ENCODE data around the gene LARP1B. TPM values are rescaled to one million over a fixed set of nuclear protein-coding genes. Genes with fewer than 3 reads are reported as not detected.
A peak's percentile ranks its signal among the peaks of the same experiment; 100 is the strongest.
"Not testable (repeated sequence)": the region's sequence is repeated elsewhere in the genome, so short reads cannot be mapped to it uniquely, and the experiment has no call there.

The LARP1B gene
- total RNA-seq = 10 to 100 TPM; 18.2 to 30.3 (median 20.3) TPM
- polyA plus RNA-seq = 10 to 100 TPM; 14.4 to 17.1 (median 16.8) TPM

DNA sequence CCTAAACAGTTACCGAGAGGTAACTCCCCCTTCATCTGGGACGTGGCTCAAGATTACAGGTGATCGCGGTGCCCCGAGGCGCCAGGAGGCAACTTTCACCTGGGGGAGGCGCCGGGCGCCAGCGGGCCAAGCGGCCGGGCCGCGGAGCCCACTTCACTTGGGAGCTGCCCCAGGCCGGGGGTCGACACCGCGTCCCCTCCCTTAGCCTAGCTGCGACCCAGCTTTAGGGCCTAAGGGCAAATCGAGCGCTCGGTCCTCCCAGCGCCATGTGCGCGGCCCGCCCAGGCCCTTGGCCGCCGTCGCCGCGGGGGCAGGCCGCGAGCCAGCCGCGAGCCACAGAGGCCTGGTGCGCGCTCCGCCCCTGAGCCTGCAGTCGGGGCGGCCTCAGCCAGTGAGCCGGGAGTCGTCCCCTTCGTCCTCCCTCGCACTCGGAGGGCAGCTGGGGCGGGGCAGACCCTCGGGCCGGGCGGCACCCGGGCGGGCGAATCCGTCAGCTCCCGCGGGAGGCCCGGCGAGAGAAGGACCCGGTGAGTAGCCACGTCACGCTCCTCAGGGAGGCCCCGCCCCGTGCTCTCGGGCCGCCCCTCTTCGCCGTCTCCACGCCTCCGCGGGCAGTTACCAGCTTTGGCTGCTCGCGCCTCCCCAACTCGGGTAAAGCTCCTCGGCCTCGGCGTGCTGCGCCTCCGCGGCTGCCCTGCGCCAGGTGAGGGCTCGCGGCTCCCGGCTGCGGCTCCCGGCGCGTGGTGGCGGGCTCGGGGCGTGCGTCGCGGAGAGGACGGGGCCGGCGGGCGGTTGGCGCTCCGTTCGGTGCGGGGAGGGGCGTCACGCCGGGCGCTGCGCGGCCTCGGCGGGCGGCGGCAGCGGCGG, at the start of gene LARP1B:
Gene LARP1B, plus strand, starts transcription at position 614 of the 867 bp plus-strand sequence. CDS start 13,640 bp downstream, outside the sequence.
- H3K36me3 ChIP-seq = no peaks in the 10 kb centered on the region
- H3K4me1 ChIP-seq = peaks cover 0 to 28% (median 17%) of the 10 kb centered on the region in 4 donors
- H3K27me3 ChIP-seq = no peaks in the 10 kb centered on the region
- peak within 1 kb of the TSS; percentile 98 for H3K27ac ChIP-seq
- H3K9me3 ChIP-seq = no peaks in the 10 kb centered on the region
- peak; percentile 97 for DNase-seq
- peak within 1 kb of the TSS; percentile 86 to 92 (median 88) for H3K4me3 ChIP-seq
- intact Hi-C loops (cut with DNase I) = loop anchor here (1.0 to 10.0 kb wide), 6 partner anchors 96 to 751 kb away; partner anchors contain the start of genes ABHD18, HSPA4L, MFSD8 and PGRMC2
- TF ChIP-seq POLR2AphosphoS5 (IDR thresholded peaks at IDR 0.05) (peak; percentile 87 to 97 (median 91)), EP300 (IDR thresholded peaks at IDR 0.05) (no peak), POLR2A (IDR thresholded peaks at IDR 0.05) (peak; percentile 50 to 75)
- WGBS, 2 donors = 0 to 1% methylated on average over 112 of the region's 112 CpGs

DNA sequence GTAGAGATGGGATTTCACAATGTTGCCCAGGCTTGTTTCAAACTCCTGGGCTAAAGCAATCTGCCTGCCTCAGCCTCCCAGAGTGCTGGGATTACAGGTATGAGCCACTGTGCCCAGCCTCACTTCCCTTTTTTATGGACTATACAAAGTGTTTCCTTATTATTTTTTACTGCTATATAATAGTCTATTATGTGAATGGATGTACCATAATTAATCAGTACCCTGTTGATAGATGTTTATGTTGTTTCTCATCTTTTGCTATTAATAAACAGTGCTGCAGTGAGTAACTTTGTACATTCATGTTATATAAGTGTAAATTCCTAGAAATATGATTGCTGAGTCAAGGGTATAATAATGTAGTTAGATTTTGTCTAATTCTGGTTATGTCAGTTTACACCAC, 35.8 kb upstream of the LARP1B start:
- Histone ChIP-seq H3K36me3 (peaks cover 7 to 90% (median 12%) of the 10 kb centered on the region in 4 donors), H3K27ac (no peak overlapping the region)
- no peak for TF ChIP-seq POLR2A (IDR thresholded peaks at IDR 0.05)
- TF ChIP-seq, protein P1, sequence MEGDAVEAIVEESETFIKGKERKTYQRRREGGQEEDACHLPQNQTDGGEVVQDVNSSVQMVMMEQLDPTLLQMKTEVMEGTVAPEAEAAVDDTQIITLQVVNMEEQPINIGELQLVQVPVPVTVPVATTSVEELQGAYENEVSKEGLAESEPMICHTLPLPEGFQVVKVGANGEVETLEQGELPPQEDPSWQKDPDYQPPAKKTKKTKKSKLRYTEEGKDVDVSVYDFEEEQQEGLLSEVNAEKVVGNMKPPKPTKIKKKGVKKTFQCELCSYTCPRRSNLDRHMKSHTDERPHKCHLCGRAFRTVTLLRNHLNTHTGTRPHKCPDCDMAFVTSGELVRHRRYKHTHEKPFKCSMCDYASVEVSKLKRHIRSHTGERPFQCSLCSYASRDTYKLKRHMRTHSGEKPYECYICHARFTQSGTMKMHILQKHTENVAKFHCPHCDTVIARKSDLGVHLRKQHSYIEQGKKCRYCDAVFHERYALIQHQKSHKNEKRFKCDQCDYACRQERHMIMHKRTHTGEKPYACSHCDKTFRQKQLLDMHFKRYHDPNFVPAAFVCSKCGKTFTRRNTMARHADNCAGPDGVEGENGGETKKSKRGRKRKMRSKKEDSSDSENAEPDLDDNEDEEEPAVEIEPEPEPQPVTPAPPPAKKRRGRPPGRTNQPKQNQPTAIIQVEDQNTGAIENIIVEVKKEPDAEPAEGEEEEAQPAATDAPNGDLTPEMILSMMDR (IDR thresholded peaks at IDR 0.05) = no peak
- TF ChIP-seq EP300 (IDR thresholded peaks at IDR 0.05) = no peak
- TF ChIP-seq POLR2AphosphoS5 (IDR thresholded peaks at IDR 0.05) = no peak

DNA sequence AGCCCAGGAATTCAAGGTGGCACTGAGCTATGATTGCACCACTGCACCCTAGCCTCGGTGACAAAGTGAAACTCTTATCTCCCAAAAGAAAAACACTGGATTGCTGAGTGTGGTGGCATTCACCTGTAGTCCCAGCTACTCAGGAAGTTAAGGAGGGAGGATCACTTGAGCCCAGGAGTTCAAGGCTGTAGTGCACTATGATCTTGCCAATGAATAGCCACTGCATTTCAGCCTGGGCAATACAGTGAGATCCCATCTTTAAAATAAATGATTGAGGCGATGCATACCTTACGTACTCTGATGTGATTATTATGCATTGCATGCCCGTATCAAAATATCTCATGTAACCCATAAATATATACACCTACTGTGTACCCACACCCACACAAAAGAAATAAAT, 31.2 kb upstream of the LARP1B start:
- no peaks in the 10 kb centered on the region for H3K27me3 ChIP-seq
- H3K9me3 ChIP-seq = no peaks in the 10 kb centered on the region
- TF ChIP-seq EP300 (IDR thresholded peaks at IDR 0.05) (no peak), POLR2AphosphoS5 (IDR thresholded peaks at IDR 0.05) (no peak), POLR2A (IDR thresholded peaks at IDR 0.05) (no peak)
- TF ChIP-seq, protein P1 (IDR thresholded peaks at IDR 0.05) = no peak
- no peak overlapping the region for H3K4me3 ChIP-seq
- no peak for DNase-seq
- no peaks in the 10 kb centered on the region for H3K4me1 ChIP-seq
- intact Hi-C loops (cut with DNase I) = no loop called here
- 92 to 97% methylated on average over 4 of the region's 4 CpGs for WGBS, 2 donors
- H3K27ac ChIP-seq = no peak overlapping the region
- peaks cover 0 to 61% (median 5%) of the 10 kb centered on the region in 4 donors for H3K36me3 ChIP-seq

More for the DNA sequence above, 35.8 kb upstream of the LARP1B start:
- H3K27me3 ChIP-seq = no peaks in the 10 kb centered on the region
- no peak for DNase-seq
- intact Hi-C loops (cut with DNase I) = no loop called here
- H3K4me1 ChIP-seq = no peaks in the 10 kb centered on the region
- H3K9me3 ChIP-seq = no peaks in the 10 kb centered on the region
- H3K4me3 ChIP-seq = no peak overlapping the region

DNA sequence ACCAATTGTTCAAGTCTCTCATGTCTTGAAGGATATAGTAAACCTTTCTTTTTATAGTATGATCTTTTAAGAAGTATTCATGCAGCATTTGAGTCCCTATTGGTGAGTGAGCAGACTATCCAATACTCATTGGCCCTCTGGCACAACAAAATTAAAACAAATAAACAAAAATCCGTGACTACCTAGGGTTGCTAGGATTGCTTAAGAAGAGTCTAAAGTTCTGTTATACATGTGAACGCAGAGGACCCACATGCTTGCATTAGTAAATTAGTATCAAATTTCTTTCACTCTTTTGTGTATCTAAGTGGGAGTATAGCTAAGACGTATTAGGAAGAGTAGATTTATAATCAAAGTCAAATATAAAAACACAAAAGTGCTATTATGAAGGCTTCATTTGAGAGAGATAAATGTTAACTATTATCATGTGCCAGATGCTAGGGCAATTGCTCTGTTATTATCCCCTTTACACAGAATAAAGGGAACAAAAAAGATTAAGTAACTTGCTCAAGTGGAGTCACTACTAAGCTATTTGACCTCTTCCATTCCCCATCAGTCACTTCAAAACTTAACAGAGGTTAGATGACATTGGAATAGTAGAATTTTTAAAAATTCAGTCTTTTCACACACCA, 29.2 kb upstream of the LARP1B start:
- DNase-seq = no peak
- H3K4me1 ChIP-seq = no peaks in the 10 kb centered on the region
- no peak overlapping the region for H3K4me3 ChIP-seq
- no peaks in the 10 kb centered on the region for H3K27me3 ChIP-seq
- no peak for TF ChIP-seq EP300 (IDR thresholded peaks at IDR 0.05)
- TF ChIP-seq, protein P1 (IDR thresholded peaks at IDR 0.05) = no peak
- TF ChIP-seq POLR2AphosphoS5 (IDR thresholded peaks at IDR 0.05) = no peak
- H3K9me3 ChIP-seq = no peaks in the 10 kb centered on the region
- 80 to 86% methylated on average over 3 of the region's 3 CpGs for WGBS, 2 donors
- no peak overlapping the region for H3K27ac ChIP-seq
- peaks cover 0 to 51% (median 5%) of the 10 kb centered on the region in 4 donors for H3K36me3 ChIP-seq
- intact Hi-C loops (cut with DNase I) = no loop called here

DNA sequence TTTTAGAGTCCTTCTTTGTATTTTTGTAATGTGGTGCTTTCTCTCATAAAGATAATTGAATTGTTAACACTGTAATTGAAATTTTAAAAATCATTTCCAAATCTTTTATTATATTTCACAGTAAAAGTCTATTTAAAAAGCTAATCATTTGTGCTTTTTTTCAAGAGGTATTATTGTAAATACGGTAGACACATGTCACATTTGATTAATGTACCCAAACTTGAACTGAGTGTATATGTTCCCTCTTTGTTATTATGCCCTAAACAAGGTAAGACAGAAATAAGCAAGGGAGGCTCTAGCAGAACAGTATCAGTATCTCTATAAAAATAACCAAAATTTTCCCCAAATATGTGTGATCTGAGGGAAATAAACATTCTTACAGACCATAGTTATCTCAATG, 21.5 kb upstream of the LARP1B start:
- TF ChIP-seq, protein P1 (IDR thresholded peaks at IDR 0.05) = no peak
- TF ChIP-seq EP300 (IDR thresholded peaks at IDR 0.05) (no peak), POLR2A (IDR thresholded peaks at IDR 0.05) (no peak), POLR2AphosphoS5 (IDR thresholded peaks at IDR 0.05) (no peak)
- Histone ChIP-seq H3K27ac (no peak overlapping the region), H3K36me3 (peaks cover 0 to 6% (median 0%) of the 10 kb centered on the region in 4 donors), H3K4me3 (no peak overlapping the region), H3K27me3 (no peaks in the 10 kb centered on the region), H3K9me3 (no peaks in the 10 kb centered on the region), H3K4me1 (no peaks in the 10 kb centered on the region)
- no peak for DNase-seq
- intact Hi-C loops (cut with DNase I) = no loop called here
- WGBS, 2 donors = 95 to 97% methylated on average over 1 of the region's 1 CpG

DNA sequence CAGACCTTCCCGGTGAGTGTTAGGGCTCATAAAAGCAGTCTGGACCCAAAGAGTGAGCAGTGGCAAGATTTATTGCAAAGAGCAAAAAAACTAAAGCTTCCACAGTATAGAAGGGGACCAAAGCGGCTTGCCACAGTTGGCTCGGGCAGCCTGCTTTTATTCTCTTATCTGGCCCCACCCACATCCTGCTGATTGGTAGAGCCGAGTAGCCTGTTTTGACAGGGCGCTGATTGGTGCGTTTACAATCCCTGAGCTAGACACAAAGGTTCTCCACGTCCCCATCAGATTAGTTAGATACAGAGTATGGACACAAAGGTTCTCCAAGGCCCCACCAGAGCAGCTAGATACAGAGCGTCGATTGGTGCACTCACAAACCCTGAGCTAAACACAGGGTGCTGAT, 14.1 kb upstream of the LARP1B start:
- H3K4me3 ChIP-seq; intact Hi-C loops (cut with DNase I); DNase-seq; H3K27ac ChIP-seq; H3K36me3 ChIP-seq; H3K4me1 ChIP-seq; H3K9me3 ChIP-seq; H3K27me3 ChIP-seq: not testable (repeated sequence)
- 86 to 92% methylated on average over 9 of the region's 9 CpGs for WGBS, 2 donors

DNA sequence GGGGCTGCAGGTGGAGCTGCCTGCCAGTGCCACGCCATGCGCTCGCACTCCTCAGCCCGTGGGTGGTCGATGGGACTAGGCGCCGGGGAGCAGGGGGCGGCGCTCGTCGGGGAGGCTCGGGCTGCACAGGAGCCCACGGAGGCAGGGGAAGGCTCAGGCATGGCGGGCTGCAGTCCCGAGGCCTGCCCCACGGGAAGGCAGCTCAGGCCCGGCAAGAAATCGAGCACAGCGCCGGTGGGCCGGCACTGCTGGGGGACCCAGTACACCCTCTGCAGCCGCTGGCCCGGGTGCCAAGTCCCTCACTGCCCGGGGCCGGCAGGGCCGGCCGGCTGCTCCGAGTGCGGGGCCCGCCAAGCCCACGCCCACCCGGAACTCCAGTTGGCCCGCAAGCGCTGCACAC, 13.6 kb upstream of the LARP1B start:
- H3K9me3 ChIP-seq; intact Hi-C loops (cut with DNase I); H3K4me3 ChIP-seq; H3K27ac ChIP-seq; DNase-seq; H3K36me3 ChIP-seq; H3K27me3 ChIP-seq; H3K4me1 ChIP-seq: not testable (repeated sequence)
- WGBS, 2 donors = 97% methylated on average over 34 of the region's 34 CpGs

All from sigmoid colon (tissue), 7 donors.